Activated CD4-positive, CD25-positive, alpha-beta regulatory T cell treated with anti-CD3 and anti-CD28 coated beads, Interleukin-2, amount 50 U/mL, for 72 hours (primary cell): ENCODE measurements around the gene PLEKHM3.
"Not testable (repeated sequence)": the region's sequence is repeated elsewhere in the genome, so short reads cannot be mapped to it uniquely, and the experiment has no call there.

ENCODE experiments used
- DNase-seq: peaks from one replicate; pipeline ENCODE4 v3.0.0; 2021

PLEKHM3 gene

DNA sequence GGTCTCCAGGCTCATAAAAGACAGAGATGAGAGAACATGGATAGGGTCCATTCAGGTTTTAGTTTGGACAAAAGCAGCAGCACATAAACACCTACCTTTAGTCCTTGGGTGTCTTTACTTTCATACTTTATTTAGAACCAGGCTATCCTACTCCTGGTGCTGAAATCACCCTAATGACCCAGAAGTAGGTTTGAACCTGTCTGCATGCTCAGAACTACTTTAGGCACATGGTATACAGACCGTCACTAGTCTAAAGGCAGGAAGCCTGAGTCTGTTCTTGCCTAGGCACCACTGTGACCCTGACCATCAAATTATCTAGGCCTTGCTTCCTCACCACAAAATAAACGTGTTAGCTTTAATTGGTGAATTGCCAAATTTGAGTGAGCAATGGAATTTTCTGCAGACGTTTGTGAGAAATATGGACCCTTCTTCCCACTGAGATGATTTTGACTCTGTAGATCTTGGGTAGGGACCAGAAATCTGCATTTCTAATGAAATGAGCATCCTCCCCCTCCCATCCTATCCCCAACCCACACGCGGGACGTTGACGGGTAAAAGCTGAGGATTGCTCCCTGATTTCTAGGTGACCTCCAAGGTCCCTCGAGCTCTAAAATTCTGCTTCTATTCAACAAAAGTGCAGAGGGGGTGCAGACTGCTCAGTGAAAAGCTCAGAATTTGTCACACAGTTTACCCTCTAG is 75.1 kb downstream of the PLEKHM3 start:
- no peak for DNase-seq

DNA sequence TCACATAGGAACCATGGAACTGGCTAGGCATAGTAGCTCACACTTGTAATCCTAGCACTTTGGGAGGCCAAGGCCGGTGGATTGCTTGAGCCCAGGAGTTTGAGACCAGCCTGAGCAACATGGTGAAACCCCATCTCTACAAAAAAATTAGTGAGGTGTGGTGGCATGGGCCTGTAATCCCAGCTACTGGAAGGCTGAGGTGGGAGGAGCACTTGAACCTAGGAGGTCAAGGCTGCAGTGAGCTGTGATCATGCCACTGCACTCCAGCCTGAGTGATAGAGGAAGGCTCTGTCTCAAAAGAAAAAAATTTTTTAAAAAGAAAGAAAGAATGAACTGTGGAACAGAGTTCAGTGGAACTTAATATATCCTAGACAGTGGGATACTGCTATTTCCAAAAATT is 76.1 kb downstream of the PLEKHM3 start:
- not testable (repeated sequence) for DNase-seq

DNA sequence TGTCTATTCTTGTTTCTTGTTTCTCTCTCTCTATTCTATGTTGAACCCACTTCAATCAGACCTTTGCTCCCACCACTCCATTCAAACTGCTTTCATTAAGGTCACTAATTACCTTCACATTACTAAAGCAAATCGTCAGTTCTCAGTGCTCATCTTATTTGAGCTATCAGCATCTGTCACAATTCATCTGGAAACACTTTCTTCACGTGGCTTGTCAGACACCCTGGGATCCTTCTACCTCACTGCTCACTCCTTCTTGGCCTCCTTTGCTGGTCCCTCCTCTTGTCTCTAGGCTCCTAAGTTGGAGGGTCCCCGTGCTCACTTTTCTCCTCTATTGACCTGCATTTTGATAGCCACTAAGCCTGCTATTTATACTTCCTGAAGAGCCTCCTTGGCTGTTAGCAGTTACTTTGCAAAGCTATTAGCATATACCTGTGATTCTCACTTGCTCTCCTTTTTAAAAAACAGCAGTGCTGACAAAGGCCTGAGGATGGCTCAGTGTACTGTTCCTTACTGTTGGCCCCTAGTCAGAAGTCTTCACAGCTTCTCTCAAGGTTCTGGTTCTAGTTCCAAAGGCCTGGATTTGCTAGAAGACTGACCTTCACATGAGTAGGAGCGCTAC is 80.2 kb downstream of the PLEKHM3 start:
- DNase-seq, result no peak

DNA sequence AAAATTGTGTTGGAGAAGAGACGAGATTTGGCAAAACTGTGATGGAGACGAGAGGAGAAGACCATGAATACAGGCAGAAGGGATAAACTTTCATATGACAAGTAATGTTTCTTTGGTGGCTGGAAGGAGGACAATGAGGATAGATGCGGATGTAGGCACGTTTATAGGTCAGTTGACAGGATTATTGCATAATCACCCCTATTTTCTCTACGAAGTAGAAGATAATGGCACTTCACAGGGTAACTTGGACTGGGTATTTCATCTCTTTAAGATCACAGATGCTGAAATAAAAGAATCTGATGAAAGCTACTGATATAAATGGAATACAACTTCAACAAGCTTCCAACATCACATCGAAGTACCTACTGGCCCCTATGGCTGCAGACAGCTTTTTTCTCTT is 81.0 kb downstream of the PLEKHM3 start:
- DNase-seq, result no peak

DNA sequence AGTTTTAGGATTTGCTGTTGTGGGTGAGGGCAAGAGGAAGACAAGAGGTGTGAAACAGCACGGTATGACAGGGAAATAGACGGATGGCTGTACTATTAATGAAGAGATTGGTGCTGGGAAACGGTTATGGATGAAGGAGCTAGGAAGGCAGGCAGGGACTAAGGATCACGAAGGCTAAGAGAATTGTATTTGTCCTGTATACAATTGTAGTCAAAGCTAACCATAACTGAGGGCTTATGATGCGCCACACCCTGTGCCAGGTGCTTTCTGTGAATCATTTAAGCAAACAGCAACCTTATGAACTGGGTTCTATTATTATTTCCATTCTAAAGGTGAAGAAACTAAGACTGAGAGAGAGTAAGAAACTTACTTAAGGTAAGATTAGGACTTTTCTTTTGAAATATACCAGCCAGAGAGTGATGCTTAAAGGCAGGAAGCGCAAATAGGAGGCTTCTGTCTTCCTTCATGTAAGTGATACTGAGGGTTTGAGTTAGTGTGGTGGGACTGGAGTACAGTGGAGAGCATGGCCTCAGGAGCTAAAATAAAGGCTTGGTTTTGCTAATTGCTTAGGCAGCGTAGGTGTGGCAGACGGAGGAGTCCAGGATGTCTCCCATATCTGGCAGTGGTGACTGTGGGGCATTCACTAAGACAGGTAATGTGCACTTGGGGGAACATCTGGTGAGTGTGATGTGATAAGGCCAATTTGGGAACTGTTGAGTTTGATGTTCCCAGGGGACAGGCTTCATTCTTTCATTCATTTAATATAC is 85.8 kb downstream of the PLEKHM3 start:
- no peak for DNase-seq

DNA sequence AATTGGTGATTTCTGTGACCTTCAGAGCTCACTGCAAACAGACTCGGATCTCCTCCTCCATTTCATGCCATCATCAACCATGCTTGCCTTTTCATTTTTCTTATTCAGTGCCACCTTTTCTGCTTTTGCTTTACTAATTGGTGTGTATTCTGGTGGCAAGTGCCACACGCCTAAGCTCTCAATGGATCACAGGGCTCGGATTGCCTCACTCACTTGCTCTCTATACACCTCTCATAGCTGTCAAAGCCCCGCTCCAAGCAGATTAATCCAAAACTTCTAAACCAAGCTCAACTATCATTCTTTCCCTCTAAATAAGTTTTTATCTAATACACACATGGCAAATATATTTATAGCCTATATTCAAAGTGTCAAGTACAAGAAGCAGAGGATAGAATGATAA is 86.4 kb downstream of the PLEKHM3 start:
- DNase-seq, result no peak

DNA sequence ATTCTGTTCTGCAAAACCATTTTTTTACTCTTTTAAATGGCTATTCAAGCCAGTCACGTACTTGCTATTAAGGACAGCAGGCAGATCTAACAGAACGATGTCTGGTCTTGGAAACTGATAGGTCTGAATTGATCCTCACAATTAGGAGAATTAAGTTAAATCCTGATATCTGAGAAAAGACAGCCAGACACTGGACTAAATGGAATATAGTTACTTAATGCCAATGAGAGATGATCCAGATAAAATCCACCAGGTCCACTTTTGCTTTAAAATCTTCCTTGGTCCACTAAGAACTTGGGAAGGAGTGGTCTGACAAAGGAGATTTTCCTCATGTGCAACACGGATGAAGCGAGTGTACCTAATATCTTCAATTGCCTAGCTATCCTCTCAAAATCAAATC is 86.9 kb downstream of the PLEKHM3 start:
- no peak for DNase-seq

DNA sequence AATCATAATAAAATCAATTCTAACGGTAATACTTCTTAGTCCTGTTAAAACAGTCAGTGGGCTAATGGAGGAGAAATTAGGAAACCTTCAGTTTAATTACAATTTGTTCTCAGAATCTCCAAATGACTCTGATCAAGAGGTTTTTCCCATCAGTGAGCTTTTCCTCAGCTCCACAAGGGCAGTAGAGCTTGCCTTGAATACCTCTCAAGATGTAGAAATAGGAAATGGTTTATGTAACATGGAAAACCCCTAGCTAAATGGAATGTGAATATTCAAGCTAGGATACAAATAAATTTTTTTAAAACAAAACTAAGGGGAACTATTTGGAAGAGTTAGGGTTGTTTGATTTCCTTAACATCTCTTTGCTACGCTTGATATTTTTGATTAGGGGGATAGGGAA is 87.5 kb downstream of the PLEKHM3 start:
- DNase-seq, result no peak

DNA sequence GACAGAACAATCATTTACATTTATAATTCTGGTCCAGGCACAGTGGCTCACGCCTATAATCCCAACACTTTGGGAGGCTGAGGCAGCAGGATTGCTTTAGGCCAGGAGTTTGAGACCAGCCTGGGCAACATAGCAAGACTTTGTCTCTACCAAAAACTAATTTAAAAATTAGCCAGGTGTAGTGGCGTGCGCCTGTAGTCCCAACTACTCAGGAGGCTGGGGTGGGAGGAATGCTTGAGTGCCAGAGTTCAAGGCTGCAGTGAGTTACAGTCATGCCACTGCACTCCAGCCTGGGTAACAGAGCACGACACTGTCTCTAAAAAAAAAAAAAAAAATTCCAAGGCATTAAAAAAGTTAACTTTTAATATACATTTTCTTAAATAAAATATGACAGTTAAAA is 88.1 kb downstream of the PLEKHM3 start:
- no peak for DNase-seq

DNA sequence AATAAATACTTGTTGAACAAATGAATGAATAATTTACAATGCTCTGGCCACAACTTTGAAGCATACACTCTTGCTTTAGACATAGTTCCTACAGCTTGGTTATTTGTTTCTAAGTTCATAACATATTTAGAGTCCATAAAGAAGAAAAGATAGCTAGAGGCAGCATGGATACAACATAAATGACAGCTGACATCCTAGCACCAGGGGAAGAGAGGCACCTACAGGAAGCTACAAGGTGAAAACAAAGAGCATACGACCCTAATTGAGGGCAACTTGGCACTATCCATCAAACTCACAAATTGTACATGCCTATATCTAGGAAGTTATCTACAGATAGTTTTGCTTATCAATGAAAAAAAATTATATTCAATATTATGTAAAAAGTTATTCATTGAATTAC is 88.9 kb downstream of the PLEKHM3 start:
- DNase-seq, result no peak

DNA sequence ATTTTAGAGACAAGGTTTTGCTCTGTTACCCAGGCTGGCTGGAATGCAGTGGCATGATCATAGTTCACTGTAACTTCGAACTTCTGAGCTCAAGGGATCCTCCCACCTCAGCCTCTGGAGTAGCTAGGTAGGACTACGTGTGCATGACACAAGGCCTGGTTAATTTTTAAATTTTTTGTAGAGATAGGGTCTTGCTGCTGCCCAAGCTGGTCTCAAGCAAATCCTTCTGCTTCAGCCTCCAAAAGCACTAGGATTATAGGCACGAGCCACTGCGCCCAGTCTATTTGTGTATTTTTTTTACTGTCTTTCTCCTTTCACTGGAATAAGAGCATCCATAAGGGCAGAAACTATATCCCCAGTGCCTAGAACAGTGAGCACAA is 89.3 kb downstream of the PLEKHM3 start:
- no peak for DNase-seq

DNA sequence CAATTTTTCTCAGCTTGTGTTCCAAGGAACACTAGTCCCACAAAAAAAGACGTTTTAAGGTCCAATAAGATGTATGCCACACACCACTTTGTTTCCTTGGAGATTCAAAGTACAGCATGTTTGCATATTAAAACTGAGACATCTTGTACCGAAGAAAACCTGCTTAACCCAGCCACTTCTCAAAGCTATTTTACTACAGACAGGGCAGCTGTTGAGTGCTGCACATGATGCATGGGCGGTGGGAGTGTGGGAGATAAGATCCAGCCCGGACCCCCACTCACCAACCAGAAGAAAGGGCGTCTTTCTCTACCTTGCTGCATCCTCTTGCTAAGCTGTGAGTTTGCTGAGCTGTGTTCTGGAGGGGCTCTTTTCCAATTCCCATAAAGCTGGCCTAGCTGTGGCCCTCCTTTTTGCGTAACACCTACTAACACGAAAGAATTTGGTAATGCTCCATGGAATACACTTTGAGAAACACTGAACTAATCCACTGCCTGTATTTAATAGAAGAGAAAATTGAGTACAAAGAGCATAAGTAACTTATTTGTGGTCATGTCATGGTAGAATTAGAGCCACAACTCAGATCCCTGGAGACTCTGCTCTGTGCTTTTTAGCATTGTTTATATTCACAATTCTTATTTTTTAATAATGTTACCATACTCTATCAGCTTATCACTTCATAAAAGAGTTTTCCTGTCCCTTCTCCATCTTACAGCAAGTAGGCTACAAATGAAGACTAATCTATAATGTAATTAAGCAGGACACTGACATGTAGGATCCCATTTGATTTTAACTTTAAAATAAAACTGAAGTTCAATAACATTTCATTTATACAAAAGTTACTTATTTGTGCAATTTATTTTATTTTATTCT is 90.0 kb downstream of the PLEKHM3 start:
- no peak for DNase-seq

DNA sequence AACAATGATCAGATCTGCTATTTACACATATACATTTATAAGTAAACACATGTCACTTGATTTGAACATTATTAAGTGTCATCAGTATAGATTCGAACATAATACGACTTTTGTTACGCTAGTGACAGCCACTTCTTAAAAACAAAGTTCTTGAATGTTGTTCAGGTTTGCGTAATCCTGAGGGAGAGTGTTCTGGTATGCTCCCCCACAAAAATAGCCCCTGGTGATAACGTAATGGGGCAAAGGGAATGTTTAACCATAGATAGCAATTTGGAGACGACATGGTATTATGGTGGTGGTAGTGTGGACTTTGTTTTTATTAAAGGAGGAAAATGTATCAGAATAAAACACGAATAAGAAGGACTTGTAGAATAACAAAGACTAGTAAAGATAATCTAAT is 90.6 kb downstream of the PLEKHM3 start:
- no peak for DNase-seq

DNA sequence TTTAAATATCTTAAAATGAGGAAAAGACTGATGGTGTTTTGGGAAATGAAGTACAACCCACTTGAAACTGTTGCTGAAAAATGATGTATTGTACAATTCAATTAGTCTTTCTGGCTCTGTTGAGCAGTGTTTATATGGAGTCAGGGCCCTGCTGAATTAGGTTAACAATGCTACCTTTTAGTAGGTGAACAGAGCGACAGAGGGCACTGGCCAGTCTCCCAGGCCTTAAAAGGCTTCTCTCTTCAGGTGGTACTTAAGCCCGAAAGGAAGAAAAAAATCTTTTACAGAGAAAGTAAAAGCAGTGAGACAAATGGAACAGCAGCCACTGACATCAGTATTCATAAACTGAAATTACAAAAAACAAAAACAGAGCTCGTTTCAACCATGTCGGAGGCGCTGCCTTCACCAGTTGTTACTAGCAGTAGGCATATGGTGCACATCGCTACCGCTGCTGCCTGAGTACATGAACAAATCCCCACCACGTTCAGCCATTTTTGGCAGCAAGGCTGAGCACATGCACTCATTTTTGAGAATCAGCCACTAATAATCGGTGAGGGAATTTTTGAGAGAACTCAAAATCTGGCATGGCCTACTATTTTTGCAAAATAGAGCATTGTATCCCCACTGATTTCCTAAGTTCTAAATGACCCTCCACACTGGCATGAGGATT is 91.8 kb downstream of the PLEKHM3 start:
- DNase-seq, result no peak

DNA sequence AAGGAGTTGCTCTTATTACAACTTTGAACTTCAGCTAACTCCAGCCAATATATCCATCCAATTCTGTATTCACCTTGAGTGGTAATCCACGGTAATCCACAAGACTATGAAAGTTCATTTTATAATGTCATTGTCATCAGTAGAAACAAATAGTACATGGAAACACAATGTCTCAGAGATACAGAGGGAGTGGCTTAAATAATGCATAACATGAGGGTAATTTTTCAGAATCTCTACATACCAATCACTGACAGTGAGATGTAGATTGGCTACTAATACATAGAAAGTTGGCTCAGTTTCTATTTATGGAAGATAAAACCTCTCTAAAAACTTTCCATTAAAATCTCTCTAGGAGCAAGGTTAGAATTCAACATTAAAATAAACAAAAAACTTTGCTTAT is 93.2 kb downstream of the PLEKHM3 start:
- no peak for DNase-seq

DNA sequence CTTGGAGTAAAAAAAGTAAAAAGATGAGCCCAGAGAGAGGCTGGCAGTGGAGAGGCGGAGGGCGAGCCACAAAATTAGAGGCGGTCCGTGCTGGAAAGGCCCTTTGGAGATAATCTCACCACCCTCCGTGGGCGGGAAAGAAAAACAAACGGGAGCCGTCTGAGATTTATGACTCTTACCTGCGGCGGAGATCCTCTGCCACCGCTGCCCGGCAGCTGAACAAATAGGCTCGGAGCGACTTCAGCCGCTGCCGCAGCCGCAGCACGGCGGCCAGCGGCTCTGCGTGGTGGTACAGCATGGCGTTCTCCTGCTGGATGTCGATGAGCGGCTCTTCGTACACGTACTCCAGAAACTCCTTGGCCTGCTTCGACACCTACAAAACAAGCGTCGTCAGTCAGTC is 94.6 kb downstream of the PLEKHM3 start:
- no peak for DNase-seq

DNA sequence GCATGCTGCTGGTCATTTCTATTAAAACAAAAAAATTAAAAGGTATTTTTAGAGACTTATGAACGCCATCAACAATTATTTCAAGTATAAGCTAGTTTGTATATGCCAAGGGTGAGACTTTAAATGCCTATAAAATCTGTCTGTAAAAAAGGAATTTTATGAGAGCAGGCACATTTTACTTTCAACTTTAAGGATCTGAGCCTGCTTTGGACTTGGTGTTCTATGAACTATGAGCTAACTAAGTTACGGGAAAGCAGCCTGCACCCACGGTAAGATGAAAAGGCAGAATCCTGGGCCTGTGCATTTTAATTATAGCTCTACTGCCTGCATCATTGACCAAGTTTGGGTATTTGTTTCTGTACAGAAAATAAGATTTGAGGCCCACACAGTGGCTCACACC is 95.4 kb downstream of the PLEKHM3 start:
- DNase-seq, result no peak

DNA sequence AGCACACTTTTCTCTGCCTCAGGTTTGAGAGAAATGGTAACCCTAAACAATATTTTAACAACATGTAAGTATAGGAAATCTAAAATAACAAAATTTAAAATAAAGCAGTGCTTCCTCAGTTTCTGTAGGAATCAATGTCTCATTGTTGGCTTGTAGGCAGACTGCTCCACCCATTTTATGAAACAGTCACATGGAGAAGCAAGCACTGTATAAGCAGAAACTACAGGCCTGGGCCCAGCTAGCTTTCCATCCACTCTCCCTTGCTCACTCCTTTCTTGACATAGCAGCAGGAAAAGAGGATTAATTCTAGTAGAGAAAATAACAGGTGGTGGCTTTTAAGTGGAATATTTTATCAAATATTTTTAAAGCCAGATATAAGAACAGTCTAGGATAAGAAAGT is 97.2 kb downstream of the PLEKHM3 start:
- DNase-seq, result no peak

DNA sequence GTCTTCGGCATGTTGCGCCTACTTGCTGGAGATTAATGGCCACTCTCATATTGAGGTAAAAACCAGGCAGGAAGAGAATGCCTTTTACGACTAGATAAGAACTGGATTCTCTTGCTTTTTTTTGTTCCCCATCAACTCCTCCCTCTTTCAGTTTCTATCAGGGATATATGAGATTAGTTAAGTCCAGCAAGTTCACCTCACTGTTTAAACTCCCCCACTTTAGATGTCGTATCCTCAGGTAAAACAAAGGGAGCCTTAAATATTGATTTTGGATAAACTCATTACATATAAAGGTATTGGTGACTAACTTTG is 98.4 kb downstream of the PLEKHM3 start:
- DNase-seq, result no peak

DNA sequence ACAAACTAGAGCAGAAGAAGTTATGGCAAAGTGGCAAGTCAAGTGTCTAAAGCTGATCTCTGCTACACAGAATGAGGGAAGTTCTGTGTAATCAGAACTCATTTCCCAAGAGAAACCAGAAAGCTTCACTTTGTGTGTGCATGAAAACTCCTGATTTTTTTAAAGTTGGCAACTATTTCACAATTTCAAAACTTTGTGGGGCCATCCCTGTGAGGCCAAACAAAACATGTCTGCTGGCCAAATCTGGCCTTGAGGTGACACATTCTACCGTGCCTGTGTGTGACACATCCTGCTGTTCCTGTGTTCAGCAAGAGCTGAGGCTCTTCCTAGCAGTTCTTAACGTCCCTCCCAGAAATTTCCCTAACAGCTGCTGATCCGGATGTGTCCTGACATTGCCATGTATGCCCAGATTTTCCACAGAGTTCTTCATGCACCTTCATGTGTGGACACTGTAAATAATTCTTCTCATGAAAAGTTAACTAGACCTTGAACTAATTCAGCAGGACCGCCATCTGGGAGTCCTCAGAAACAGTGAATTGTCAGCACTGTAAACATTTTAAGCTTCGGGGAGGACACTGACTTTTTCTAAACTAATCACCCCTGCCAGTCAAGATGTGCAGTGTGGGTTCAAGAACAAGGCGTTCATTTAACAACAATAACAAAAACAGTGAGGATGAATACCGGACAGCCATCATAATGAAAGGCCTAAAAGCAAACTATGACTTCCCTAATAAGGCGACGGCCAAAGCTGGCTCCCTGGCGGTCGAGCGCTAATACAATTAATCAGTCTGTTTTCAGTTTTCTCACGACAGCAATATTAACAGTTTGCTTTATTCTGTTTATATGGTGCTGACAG is 99.0 kb downstream of the PLEKHM3 start:
- no peak for DNase-seq

DNA sequence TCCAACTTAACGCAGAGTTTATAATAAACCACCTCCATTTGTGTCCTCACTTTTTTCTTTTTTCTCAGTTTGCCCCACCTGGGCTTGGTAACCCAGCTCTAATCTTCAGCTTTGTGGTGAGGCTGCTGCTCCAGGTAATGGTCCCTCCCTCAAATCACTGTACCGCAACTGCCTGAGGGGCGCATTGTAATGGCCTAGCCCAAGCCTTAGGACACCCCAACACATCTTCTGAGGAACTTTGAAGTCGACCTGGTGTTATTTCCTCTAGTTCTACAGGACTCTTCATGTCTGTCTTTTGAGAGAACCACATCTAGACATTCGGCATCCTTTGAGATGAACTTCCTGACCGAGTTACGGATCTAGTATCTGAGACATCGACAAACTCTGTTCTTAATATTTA is 99.7 kb downstream of the PLEKHM3 start:
- DNase-seq, result no peak

DNA sequence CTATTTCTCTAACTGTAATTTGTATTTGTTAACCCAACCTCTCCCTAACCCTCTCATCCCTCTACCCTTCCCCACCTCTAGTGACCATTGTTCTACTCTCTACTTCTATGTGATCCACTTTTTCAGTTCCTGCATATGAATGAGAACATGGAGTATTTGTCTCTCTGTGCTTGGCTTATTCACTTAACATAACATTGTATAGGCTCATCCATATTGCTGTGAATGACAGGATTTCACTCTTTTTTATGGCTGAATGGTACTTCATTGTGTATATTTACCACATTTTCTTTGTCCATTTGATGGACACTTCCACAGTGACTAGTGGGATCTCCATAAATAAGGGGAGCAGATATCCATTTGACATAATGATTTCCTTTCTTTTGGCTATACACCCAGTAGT is 103.7 kb downstream of the PLEKHM3 start:
- no peak for DNase-seq
